HCEC 1CT (cell line): Measurements from ENCODE around the gene TRPM3.

Source experiments
- DNase-seq: peaks from one replicate; pipeline ENCODE4 v3.0.0-alpha.2; 2017

The TRPM3 gene

DNA sequence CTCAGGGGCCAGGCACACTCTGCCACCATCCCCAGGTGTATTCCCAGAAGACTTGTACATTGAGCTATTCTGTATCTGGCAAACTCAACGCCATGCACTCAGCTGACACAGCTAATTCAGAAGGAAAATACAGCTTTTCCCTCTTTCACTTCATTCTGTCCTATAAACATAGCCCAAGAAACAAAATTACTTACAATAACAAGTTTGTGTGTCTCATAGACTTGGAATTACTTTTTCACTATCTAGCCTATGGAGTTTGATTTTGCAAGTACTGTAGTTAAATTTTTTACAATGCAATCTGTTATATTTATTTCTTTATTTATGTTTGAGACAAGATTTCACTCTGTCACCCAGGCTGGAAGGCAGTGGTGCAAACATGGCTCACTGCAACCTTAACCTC is 581.9 kb downstream of the TRPM3 start:
- DNase-seq = no peak

DNA sequence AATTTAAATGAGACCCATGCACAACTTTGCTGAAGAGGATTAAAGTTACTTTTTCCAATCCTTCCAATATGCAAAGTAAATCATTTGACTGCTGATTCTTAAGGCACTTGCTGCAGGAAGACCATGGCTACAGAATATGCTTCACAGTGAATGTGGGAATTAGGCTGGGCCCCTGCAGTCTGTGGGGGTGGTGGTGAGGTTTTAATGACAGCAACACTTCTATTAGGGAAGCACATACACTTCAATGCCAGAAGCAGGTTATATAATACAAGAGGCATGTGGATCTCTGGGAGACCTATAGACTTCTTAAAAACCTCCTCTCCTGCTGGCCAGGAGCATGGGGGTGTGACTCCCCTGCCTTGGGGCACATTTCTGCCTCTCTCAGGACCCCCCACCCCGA is 582.4 kb downstream of the TRPM3 start:
- no peak for DNase-seq

DNA sequence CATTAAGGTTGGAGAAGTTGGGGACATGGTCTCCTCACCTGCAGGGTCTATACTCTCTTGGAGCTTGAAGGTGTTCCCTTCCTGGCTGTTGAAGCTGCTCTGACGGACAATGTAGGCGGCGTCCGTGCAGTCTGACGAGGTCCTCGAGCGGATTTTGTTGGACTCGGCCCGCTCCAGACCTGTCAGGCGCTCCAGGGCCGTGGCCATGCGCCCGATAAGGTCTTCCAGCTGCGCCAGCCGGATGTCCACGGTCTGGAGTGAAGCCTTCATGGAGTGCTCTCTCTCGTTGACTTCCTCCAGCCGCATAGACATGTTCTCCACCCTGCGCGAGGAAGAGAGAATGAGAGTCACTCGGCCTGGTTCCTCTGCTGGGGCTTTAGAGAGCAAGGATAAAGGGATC is 584.3 kb downstream of the TRPM3 start:
- DNase-seq = no peak

- DNase-seq = no peak
Observed at GRCh38 chr9:70535546-70536323, 585.7 kb downstream of the TRPM3 start.

DNA sequence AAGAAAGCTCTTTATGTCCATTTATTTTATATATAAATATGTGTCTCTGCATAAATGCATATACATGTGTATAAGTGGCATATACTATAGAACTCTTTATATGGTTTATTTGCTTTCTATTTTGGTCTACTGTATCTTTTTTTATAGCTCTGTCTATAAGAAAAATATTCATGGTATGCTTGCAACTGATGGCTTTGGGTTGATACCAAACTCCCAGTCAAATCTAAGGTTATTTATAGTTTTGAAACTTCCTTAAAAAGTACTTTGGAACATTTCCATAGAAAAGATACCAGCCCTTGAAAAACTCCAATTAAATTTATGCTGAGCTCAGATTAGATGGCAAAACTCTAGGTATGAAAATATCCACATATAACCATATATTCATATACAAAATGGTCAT is 587.0 kb downstream of the TRPM3 start:
- DNase-seq = peak; percentile 12

DNA sequence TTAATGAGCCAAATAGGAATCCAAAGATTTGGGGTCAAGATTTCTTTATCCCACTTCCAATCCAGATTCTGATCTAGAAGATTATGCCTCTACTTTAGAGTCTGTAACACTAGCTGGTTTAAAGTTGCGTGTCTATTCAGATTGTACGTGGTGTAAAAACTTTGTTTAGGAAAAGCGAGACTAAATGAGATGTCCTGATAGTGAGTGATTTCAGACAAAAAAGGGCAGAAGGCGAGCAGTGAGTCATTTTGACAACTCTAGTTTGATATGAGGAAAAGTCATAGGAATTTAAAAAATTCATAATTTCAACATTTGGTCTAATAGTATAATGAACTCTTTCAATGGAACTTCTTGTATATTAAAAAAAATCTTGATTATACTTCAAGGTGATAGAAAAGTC is 587.4 kb downstream of the TRPM3 start:
- DNase-seq = peak; percentile 38

GRCh38 chr9:70533492-70533891 is 587.9 kb downstream of the TRPM3 start:
- DNase-seq = no peak

DNA sequence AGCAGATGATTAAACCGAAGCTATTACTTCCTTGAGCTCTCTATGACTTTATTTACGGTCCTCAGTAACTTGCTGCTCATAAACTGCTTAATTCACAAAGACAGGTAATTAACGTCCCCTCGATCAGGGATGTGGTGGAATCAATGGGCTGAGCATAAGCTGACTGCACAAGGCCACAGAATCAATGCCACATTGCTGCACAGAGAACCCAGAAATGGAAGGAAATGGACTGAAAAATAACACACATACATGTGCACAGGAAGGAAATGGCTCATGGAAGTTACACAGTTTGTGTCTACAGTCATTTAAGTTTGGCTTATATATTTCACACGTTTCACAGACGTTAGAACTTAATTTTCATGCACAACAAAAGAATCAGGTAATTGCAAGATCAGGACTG is 588.7 kb downstream of the TRPM3 start:
- no peak for DNase-seq

GRCh38 chr9:70531311-70531710 is 590.1 kb downstream of the TRPM3 start:
- no peak for DNase-seq

DNA sequence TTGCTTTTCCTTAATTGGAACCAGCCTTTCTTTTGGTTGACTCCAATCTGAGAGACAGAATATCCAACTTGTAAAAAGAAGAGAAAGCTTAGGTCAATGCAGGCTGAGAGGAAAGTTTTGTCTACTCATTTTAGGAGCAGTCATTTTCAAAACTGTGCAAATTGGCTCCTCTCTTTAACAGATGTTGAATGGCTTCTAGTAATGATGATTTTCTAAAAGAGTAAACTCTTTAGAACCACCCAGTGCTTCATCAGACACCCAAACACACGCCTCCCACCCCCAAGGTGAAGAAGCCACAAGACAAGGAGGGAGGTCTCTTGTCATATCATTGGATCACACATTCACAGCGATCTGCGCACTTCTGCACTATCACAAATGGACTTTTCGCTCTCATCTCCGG is 590.7 kb downstream of the TRPM3 start:
- DNase-seq = no peak

GRCh38 chr9:70529833-70530232 is 591.6 kb downstream of the TRPM3 start:
- DNase-seq = no peak

- no peak for DNase-seq
Observed at GRCh38 chr9:70529377-70529776, 592.0 kb downstream of the TRPM3 start.

- DNase-seq = no peak
Observed at GRCh38 chr9:70526902-70527301, 594.5 kb downstream of the TRPM3 start.

- peak; percentile 86 for DNase-seq
Observed at GRCh38 chr9:70525519-70525918, 595.9 kb downstream of the TRPM3 start.

DNA sequence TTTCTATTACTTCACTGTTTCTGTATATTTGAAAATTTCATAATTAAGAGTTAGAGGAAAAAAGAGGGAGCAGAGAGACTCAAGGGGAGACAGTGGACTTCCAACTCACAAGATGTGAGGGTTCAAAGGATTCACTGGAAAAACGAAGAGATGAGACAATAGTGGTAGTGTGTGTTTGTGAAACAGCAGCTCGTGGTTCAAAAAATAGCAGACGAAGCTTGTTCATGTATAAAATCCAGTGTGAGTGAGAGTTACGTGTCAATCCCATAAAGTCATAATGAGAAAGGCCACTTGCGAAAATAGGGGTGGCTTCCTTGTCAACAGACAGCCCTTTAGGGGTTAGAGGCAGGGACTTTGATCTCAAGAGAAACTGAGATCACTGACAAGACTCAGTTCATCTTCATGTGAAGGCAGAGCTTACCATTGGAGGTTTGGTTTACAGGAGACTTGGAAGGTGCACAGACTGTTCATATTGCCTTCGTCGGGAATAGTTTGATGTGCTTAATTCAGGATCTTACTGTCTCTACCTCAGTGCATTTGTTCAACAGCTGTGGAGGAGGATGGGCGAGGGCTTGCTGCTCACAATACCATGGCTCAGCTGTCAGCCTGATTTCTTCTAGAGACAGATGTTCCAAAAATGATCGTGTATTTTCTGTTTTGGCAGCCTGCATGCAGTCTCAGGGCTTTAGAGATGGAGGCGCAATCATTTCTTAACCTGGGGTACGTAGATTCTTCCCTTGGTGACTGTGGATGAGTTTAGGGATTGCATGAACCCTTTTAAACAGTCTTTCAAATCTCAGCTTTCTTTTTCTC is 601.3 kb downstream of the TRPM3 start:
- DNase-seq = peak; percentile 10

- DNase-seq = no peak
Observed at GRCh38 chr9:70517926-70518610, 603.4 kb downstream of the TRPM3 start.

- no peak for DNase-seq
Observed at GRCh38 chr9:70514273-70514672, 607.1 kb downstream of the TRPM3 start.

DNA sequence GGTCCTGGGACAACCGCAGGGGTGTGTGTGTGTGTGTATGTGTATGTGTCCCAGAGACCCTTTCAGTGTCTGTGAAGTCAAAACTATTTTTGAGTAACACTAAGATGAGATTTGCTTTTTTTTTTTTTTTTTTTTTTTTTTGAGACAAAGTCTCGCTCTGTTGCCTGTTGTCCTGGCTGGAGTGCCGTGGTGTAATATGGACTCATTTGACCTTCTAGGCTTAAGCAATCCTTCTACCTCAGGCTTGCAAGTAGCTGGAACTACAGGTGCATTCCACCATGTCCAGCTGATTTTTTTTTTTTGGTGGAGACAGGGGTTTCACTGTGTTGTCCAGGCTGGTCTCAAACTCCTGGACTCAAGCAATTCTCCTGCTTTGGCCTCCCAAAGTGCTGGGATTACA is 609.6 kb downstream of the TRPM3 start:
- DNase-seq = no peak

DNA sequence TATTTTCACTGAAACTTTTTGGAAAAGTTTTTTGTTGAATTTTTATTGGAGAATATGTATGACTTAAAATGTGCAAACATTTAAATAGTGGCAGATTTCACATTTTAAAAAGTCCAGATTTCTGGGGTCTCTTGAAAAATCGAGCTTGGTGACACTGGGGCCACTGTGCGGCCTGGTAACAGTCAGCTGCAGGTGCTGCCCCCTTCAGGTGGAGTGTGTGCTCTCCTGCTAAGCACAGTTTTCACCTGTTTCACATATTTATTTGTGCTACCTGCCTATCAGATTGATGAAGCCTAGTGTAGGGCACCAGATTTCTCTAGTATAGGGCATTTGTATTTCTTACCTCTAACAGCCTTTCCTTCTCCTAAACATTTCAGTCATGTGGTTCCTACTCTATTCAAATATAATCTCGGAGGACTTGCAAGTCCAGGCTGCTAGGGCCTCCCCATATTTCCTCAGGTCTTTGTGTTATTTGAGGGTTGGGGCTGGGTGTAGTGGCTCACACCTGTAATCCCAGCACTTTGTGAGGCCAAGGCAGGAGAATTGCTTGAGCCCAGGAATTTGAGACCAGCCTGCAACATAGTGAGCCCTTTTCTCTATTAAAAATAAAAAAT is 611.2 kb downstream of the TRPM3 start:
- DNase-seq = no peak

GRCh38 chr9:70506159-70506558 is 615.3 kb downstream of the TRPM3 start:
- no peak for DNase-seq

- DNase-seq = no peak
Observed at GRCh38 chr9:70504834-70505233, 616.6 kb downstream of the TRPM3 start.

DNA sequence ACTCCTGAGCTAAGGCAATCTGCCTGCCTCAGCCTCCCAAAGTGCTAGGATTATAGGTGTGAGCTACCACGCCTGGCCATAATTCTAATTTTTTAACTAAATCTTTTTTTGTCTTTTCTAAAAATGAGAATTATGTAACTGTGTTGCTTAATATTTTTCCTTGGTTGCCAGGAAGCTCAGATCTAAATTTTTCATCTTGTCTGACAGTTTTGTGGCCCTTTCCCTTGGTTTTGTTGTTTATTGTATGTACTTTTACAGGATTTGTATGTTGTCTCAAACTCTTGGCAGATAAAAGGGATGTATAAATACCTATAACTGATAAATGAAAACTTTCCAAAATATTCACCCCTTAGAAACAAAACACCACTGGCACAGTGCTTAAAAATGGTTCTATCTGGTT is 618.7 kb downstream of the TRPM3 start:
- DNase-seq = no peak

GRCh38 chr9:70500793-70501192 is 620.6 kb downstream of the TRPM3 start:
- DNase-seq = no peak
